ENCODE data around the gene SLC9A8. TPM values are rescaled to one million over a fixed set of nuclear protein-coding genes. Genes with fewer than 3 reads are reported as not detected.
"Not testable (repeated sequence)": the region's sequence is repeated elsewhere in the genome, so short reads cannot be mapped to it uniquely, and the experiment has no call there.

The SLC9A8 gene
- total RNA-seq, 1 experiment from 2014 or later, result 8.3 TPM

DNA sequence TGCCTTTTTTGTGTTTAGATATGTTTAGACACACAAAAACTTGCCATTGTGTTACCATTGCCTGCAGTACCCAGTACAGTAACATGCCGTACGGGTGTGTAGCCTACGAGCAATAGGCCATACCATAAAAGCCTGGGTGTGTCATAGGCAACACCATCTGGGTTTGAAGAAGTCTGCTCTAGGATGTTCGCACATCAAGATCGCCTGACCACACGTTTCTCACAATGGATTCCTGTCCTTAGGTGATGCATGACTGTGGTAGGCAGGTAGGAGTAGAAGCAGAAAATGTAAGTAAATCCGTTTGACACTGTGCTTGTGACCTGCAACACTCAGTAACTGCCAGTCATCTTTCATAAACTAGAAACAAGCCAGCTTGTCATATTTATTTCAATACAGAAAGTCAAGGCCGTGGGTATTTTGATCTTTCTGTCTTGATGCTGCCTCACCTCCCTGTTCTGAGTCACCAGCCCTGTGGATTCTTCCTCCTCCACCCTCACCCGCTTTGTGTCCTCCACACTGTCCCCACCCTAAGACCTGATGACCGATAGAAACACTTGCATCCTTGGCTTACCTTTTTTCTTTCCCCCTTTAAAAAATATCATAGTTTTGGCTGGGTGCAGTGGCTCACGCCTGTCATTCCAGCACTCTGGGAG lies 7.3 kb upstream of the SLC9A8 start:
- not testable (repeated sequence) for DNase-seq (ENCODE audit: low read depth, low spot score)
- in situ Hi-C loops (cut with HindIII; ENCODE audit: low pct_unique_long_range_greater_than_20kb, low sequenced_read_pairs), result loop anchor here (25.0 kb wide), 1 partner anchor 168 kb away; no protein-coding TSS in a partner anchor

DNA sequence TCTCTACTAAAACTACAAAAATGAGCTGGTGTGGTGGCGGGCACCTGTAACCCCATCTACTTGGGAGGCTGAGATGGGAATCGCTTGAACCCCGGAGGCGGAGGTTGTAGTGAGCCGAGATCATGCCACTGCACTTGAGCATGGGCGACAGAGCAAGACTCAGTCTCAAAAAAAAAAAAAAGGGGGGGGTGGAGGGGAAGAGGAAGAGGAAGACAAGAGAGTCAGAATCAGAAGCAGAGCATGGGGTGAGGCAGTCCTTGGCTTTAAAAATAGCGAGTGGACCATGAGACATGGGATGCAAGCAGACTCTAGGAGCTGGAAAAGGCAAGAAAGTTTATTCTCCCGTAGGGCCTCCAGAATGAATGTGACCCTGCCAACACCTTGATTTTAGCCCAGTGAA lies 3.9 kb upstream of the SLC9A8 start:
- in situ Hi-C loops (cut with HindIII; ENCODE audit: low pct_unique_long_range_greater_than_20kb, low sequenced_read_pairs), result loop anchor here (25.0 kb wide), 1 partner anchor 171 kb away; no protein-coding TSS in a partner anchor
- DNase-seq (ENCODE audit: low read depth, low spot score), result no peak

- in situ Hi-C loops (cut with HindIII; ENCODE audit: low pct_unique_long_range_greater_than_20kb, low sequenced_read_pairs), result loop anchor here (25.0 kb wide), 1 partner anchor 173 kb away; no protein-coding TSS in a partner anchor
- DNase-seq (ENCODE audit: low read depth, low spot score), result no peak
Measured at GRCh38 chr20:49809803-49810359, 2.7 kb upstream of the SLC9A8 start.

DNA sequence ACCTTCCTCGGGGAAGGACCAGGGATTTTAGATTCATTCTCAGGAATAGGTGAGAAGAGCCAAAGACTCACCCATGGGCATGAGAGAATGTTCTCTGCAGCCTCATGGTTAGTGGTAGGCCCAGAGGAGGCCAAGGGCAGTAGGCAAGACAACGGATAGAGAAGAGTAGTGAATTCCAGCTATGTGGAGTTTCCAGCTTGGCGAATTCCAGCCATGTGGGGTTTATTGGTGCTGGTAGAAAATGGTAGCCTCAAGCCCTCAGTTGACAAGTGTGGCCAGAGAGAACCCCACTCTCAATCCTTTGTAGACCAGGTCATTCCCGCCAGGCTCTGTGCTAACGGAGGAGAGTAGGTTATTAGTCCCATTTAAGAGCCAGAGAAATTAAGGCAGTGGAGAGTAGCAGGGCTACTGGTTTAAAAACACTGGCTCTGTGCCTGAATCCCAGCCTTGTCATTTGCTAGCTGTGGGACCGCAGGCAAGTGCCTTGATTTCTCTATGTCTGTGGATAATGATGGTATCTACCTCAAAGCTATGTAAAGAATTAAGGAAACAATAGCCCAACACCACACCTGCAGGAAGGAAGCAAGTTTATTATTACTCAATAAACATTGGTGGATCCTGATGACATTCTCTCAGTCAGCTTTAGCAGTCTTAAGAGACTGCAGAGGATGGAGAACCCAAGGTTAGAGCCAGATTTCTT lies 2.0 kb upstream of the SLC9A8 start:
- DNase-seq (ENCODE audit: low read depth, low spot score), result no peak
- in situ Hi-C loops (cut with HindIII; ENCODE audit: low pct_unique_long_range_greater_than_20kb, low sequenced_read_pairs), result loop anchor here (25.0 kb wide), 1 partner anchor 173 kb away; no protein-coding TSS in a partner anchor

GRCh38 chr20:49811825-49812506 lies 662 bp upstream of the SLC9A8 start:
- in situ Hi-C loops (cut with HindIII; ENCODE audit: low pct_unique_long_range_greater_than_20kb, low sequenced_read_pairs), result loop anchor here (25.0 kb wide), 1 partner anchor 175 kb away; no protein-coding TSS in a partner anchor
- no peak for DNase-seq (ENCODE audit: low read depth, low spot score)

DNA sequence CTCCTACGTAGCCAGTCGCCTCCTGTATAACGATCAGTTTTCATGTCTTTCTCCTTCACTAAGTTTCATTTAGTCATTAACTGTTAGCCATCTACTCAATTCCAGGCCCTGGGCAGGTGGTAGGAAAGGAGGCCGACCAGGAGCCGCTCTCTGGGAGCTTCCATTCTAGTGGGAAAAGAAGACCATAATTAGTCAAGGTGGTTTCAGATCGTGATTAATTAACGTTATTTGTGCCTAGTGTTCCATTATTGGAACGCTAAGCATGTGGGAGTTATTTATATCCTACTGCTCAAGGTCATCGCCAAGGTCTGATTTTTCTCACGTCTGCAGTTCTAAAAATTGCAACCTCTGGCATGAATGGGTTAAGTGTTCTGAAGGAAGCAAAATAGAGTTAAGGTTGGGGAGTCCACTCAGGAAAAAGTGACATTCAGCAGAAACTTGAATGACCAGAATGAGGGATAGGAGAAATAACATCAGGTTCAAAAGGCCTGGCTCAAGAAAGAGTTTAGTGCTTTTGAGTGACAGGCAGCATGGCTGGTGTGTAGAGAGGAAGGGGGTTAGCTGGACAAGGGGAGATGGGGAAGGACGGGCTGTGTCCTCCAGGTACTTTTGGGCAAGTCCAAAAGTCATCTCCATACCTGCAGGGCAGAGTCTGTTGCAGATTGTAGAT lies 812 bp downstream of the SLC9A8 start:
- no peak for DNase-seq (ENCODE audit: low read depth, low spot score)
- in situ Hi-C loops (cut with HindIII; ENCODE audit: low pct_unique_long_range_greater_than_20kb, low sequenced_read_pairs), result loop anchor here (25.0 kb wide), 1 partner anchor 176 kb away; no protein-coding TSS in a partner anchor

GRCh38 chr20:49814057-49814694 lies 1.5 kb downstream of the SLC9A8 start:
- in situ Hi-C loops (cut with HindIII; ENCODE audit: low pct_unique_long_range_greater_than_20kb, low sequenced_read_pairs), result loop anchor here (25.0 kb wide), 1 partner anchor 177 kb away; no protein-coding TSS in a partner anchor
- DNase-seq (ENCODE audit: low read depth, low spot score), result no peak

DNA sequence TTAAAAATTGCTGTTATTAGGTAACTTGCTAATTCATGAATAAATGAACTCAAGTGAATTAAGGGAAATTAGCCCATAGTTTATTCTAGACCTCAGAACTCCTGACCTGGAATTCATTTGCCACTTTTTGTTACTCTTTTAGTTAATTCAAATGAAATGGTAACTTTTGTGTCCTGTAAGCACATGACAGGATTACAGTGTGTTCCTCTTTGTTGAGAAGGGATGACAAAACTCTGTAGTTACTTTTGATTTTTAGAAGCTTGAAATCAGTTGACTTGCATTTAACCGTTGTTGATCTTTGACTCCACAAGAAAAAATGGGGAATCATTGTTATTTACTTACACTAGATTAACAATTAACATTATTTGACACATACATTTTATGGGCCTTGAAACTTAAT lies 6.2 kb downstream of the SLC9A8 start:
- in situ Hi-C loops (cut with HindIII; ENCODE audit: low pct_unique_long_range_greater_than_20kb, low sequenced_read_pairs), result loop anchor here (25.0 kb wide), 1 partner anchor 182 kb away; no protein-coding TSS in a partner anchor
- no peak for DNase-seq (ENCODE audit: low read depth, low spot score)

GRCh38 chr20:49819702-49820101 lies 7.1 kb downstream of the SLC9A8 start:
- in situ Hi-C loops (cut with HindIII; ENCODE audit: low pct_unique_long_range_greater_than_20kb, low sequenced_read_pairs), result loop anchor here (25.0 kb wide), 1 partner anchor 182 kb away; no protein-coding TSS in a partner anchor
- no peak for DNase-seq (ENCODE audit: low read depth, low spot score)

- in situ Hi-C loops (cut with HindIII; ENCODE audit: low pct_unique_long_range_greater_than_20kb, low sequenced_read_pairs), result loop anchor here (25.0 kb wide), 1 partner anchor 184 kb away; no protein-coding TSS in a partner anchor
- no peak for DNase-seq (ENCODE audit: low read depth, low spot score)
Measured at GRCh38 chr20:49821381-49821780, 8.8 kb downstream of the SLC9A8 start.

- DNase-seq (ENCODE audit: low read depth, low spot score), result peak; percentile 34
- in situ Hi-C loops (cut with HindIII; ENCODE audit: low pct_unique_long_range_greater_than_20kb, low sequenced_read_pairs), result loop anchor here (25.0 kb wide), 1 partner anchor 185 kb away; no protein-coding TSS in a partner anchor
Measured at GRCh38 chr20:49821870-49822331, 9.3 kb downstream of the SLC9A8 start.

- DNase-seq (ENCODE audit: low read depth, low spot score), result no peak
- in situ Hi-C loops (cut with HindIII; ENCODE audit: low pct_unique_long_range_greater_than_20kb, low sequenced_read_pairs), result loop anchor here (25.0 kb wide), 1 partner anchor 186 kb away; no protein-coding TSS in a partner anchor
Measured at GRCh38 chr20:49823152-49823847, 10.7 kb downstream of the SLC9A8 start.

- no peak for DNase-seq (ENCODE audit: low read depth, low spot score)
- in situ Hi-C loops (cut with HindIII; ENCODE audit: low pct_unique_long_range_greater_than_20kb, low sequenced_read_pairs), result loop anchor here (25.0 kb wide), 1 partner anchor 187 kb away; no protein-coding TSS in a partner anchor
Measured at GRCh38 chr20:49824206-49824605, 11.6 kb downstream of the SLC9A8 start.

DNA sequence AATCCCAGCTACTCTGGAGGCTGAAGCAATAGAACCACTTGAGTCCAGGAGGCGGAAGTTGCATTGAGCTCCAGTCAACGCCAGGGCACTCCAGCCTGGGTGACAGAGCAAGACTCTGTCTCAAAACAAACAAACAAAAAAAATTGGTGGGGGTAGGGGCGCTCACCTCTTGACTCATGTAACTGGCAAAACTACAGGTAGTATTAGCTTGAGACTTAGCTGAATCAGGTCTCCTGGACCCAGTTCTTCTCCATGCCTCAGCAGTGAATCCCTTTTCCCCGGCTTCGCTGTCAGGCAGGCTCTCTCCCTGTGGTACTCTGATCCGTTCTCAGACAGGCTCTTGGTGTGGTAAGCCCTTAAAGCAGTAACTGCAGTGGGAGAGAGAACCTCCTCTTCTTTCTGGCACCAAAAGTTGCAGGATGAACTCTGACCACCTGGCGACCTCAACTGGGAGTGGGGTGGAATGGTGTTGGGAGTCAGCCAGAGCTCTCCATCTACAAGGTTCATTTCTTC lies 12.9 kb downstream of the SLC9A8 start:
- DNase-seq (ENCODE audit: low read depth, low spot score), result no peak
- in situ Hi-C loops (cut with HindIII; ENCODE audit: low pct_unique_long_range_greater_than_20kb, low sequenced_read_pairs), result no loop called here

DNA sequence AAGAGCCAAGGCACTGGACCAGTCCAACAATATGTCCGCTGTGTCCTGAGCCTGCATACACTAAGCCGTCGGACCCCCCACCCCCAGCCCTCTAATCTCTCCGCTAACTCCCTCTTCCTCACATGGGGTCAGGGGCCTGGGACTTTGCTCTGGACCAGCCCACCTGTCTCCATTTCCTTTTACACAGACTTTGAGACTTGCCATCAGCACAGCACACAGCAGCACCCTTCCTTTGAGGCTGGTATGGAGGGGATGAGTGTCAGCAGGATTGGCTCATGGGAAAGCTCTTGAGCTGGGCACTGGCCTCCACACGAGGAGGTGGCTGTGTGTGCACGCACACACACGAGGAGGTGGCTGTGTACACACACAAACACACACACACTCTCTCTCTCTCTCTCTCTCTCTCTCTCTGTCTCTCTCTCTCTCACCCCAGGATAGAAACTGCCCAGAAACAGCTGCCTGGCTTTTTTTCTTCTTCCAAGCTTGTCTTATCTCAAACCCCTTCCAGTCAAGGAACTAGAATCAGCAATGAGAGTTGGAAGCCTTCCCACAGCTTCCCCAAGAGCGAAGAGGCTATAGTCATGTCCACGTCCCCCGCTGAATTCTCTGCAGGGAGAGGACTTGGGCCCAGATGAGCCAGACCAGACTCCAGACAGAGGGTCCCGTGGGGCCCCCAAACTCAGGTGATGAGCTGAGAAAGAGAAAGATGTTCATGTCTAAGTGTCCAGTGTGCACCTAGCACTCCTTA lies 18.6 kb downstream of the SLC9A8 start:
- in situ Hi-C loops (cut with HindIII; ENCODE audit: low pct_unique_long_range_greater_than_20kb, low sequenced_read_pairs), result no loop called here
- DNase-seq (ENCODE audit: low read depth, low spot score), result no peak
